Measurements from ENCODE around the gene RASGRP1.

DNA sequence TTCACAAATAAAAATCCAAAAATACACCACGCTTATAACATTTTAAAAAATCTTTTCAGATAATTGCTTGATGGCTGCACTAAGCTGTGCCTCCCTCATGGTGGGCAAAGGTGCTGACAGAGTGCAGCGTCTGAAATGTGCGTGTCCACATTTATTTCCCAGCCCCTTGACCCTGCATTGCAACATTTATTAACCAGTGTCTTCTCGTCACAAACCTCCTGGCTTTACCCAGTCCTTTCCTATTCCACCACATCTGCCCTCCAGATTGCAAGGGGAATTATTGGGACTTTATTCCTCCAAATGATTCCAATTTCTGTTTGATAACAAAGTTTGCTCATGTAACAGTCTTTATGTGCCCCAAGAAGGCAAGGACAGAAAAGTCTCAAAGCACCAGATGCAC is 5.5 kb downstream of the RASGRP1 start:
- TF ChIP-seq, protein P1, sequence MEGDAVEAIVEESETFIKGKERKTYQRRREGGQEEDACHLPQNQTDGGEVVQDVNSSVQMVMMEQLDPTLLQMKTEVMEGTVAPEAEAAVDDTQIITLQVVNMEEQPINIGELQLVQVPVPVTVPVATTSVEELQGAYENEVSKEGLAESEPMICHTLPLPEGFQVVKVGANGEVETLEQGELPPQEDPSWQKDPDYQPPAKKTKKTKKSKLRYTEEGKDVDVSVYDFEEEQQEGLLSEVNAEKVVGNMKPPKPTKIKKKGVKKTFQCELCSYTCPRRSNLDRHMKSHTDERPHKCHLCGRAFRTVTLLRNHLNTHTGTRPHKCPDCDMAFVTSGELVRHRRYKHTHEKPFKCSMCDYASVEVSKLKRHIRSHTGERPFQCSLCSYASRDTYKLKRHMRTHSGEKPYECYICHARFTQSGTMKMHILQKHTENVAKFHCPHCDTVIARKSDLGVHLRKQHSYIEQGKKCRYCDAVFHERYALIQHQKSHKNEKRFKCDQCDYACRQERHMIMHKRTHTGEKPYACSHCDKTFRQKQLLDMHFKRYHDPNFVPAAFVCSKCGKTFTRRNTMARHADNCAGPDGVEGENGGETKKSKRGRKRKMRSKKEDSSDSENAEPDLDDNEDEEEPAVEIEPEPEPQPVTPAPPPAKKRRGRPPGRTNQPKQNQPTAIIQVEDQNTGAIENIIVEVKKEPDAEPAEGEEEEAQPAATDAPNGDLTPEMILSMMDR (IDR thresholded peaks at IDR 0.05; ENCODE audit: insufficient read depth, low read length): no peak
- TF ChIP-seq POLR2AphosphoS5 (IDR thresholded peaks at IDR 0.05; ENCODE audit: low read depth): no peak
- no peak for TF ChIP-seq GABPA (IDR thresholded peaks at IDR 0.05; ENCODE audit: low read depth)

Data from HL-60 (cell line).